B cell (primary cell): ENCODE data around the gene LGI4. TPM values are rescaled to one million over a fixed set of nuclear protein-coding genes. Genes with fewer than 3 reads are reported as not detected.
A peak's percentile ranks its signal among the peaks of the same experiment; 100 is the strongest.

Source experiments
- ATAC-seq: fragments of 200-7000 bp; cut with Tn5 transposase; one replicate; pipeline ENCODE4 v1.10.0; 2021; ENCODE audit warnings: low read depth, mild to moderate bottlenecking, moderate number of reproducible peaks, moderate library complexity
- CTCF ChIA-PET: fragments of 350-600 bp; sonication (Branson Sonifier 250); formaldehyde crosslinking; loops from one replicate; lab custom pipeline; 2021; ENCODE audit warnings: antibody characterized with exemption, inconsistent platforms; lab: Charles Lee
- POLR2A ChIA-PET: fragments of 350-600 bp; sonication (Branson Sonifier 250); formaldehyde crosslinking; loops from one replicate; lab custom pipeline; 2021; ENCODE audit warnings: antibody characterized with exemption; lab: Charles Lee
- DNase-seq: peaks from one replicate; pipeline ENCODE4 v3.0.0; 2013
- H2AFZ ChIP-seq: 2 replicates; pipeline ENCODE4 v1.6.1; 2012; ENCODE audit warnings: mild to moderate bottlenecking, low read depth, low read length; ENCODE audit not compliant: insufficient read depth, poor library complexity, severe bottlenecking
- H3K27ac ChIP-seq, 2 donors: 1 replicate in 1 of 2; 2 replicates in 1 of 2; pipeline ENCODE4 v1.5.1; 2012 to 2013; ENCODE audit warnings: low read length in 2 of 2, mild to moderate bottlenecking in 2 of 2, moderate library complexity in 1 of 2
- H3K27me3 ChIP-seq, 4 experiments: fragments of 200-600 bp in 1 of 4; sonication (generic) in 1 of 4; replicated peaks in 1 of 4; 1 replicate in 2 of 4; 2 replicates in 2 of 4; pipeline versions ENCODE4 v1.6.1 to v1.7.0; 2013 to 2016; ENCODE audit warnings: low read length in 3 of 4, mild to moderate bottlenecking in 2 of 4, mixed read lengths in 1 of 4, moderate library complexity in 1 of 4; ENCODE audit not compliant: insufficient read depth in 4 of 4, control insufficient read depth in 3 of 4; ENCODE audit errors: control extremely low read depth in 1 of 4
- H3K36me3 ChIP-seq, 2 experiments: replicated peaks in 1 of 2; 1 replicate in 1 of 2; 2 replicates in 1 of 2; pipeline versions ENCODE4 v1.6.1 to v1.7.1; 2013; ENCODE audit warnings: low read length in 1 of 2; ENCODE audit not compliant: insufficient read depth in 2 of 2, control insufficient read depth in 1 of 2; ENCODE audit errors: control extremely low read depth in 1 of 2, extremely low read depth in 1 of 2
- H3K4me1 ChIP-seq, 2 donors: fragments of 200-600 bp in 1 of 2; sonication (generic) in 1 of 2; 1 replicate in 1 of 2; 2 replicates in 1 of 2; pipeline versions ENCODE4 v1.5.1 to v1.6.1; 2013 to 2017; ENCODE audit warnings: low read length in 2 of 2; ENCODE audit not compliant: control insufficient read depth in 2 of 2, insufficient read depth in 2 of 2
- H3K4me2 ChIP-seq: replicated peaks from 2 replicates; pipeline ENCODE3; 2012; ENCODE audit warnings: mild to moderate bottlenecking, low read depth, low read length; ENCODE audit not compliant: poor library complexity, severe bottlenecking
- H3K4me3 ChIP-seq, 5 experiments: fragments of 200-600 bp in 1 of 5; sonication (generic) in 1 of 5; 1 replicate in 3 of 5; 2 replicates in 2 of 5; pipeline versions ENCODE4 v1.5.1 to v1.7.0; 2011 to 2016; ENCODE audit warnings: low read length in 4 of 5, mild to moderate bottlenecking in 4 of 5, low read depth in 2 of 5, control low read depth in 1 of 5, moderate library complexity in 1 of 5; ENCODE audit not compliant: insufficient read depth in 1 of 5; ENCODE audit errors: control extremely low read depth in 1 of 5, extremely low read depth in 1 of 5
- H3K79me2 ChIP-seq: fragments of 200-600 bp; sonication (generic); one replicate; pipeline ENCODE4 v1.6.0; 2016; ENCODE audit warnings: low read length; ENCODE audit not compliant: control insufficient read depth, insufficient read depth
- H3K9ac ChIP-seq: fragments of 200-600 bp; sonication (generic); 2 replicates; pipeline ENCODE4 v1.6.1; 2017; ENCODE audit warnings: mild to moderate bottlenecking, low read length, moderate library complexity
- H3K9me3 ChIP-seq, 3 donors: one replicate each; pipeline versions ENCODE4 v1.6.1 to v1.7.1; 2013; ENCODE audit warnings: low read length in 2 of 3; ENCODE audit not compliant: control insufficient read depth in 2 of 3, insufficient read depth in 1 of 3; ENCODE audit errors: control extremely low read depth in 1 of 3
- H4K20me1 ChIP-seq: 2 replicates; pipeline ENCODE4 v1.6.0; 2012; ENCODE audit warnings: mild to moderate bottlenecking, low read length; ENCODE audit not compliant: insufficient read depth, control insufficient read depth, poor library complexity, severe bottlenecking
- H3K27ac Mint-ChIP-seq: one replicate; pipeline ENCODE4 v1.8.0; 2021; ENCODE audit warnings: mixed read lengths
- H3K27me3 Mint-ChIP-seq: one replicate; pipeline ENCODE4 v1.8.0; 2021; ENCODE audit warnings: mixed read lengths
- H3K4me1 Mint-ChIP-seq: one replicate; pipeline ENCODE4 v1.8.0; 2021; ENCODE audit warnings: mixed read lengths
- H3K4me3 Mint-ChIP-seq: one replicate; pipeline ENCODE4 v1.8.0; 2021; ENCODE audit warnings: mixed read lengths
- H3K9me3 Mint-ChIP-seq: one replicate; pipeline ENCODE4 v1.8.0; 2022; ENCODE audit warnings: mixed read lengths; ENCODE audit not compliant: insufficient read depth
- CTCF ChIP-seq: fragments of 200-600 bp; IDR thresholded peaks from one replicate; pipeline ENCODE4 v1.8.0; 2022; ENCODE audit warnings: antibody characterized with exemption, mild to moderate bottlenecking
- EZH2 ChIP-seq: IDR thresholded peaks from 2 replicates; pipeline ENCODE4 v1.6.1; 2012; ENCODE audit warnings: borderline replicate concordance, low read depth, mild to moderate bottlenecking, moderate library complexity, low read length; ENCODE audit not compliant: insufficient read depth, poor library complexity, severe bottlenecking
- whole genome bisulfite sequencing: methylation state at CpG from one replicate; pipeline ENCODE4 v1.1.5; 2013; ENCODE audit warnings: missing lambda C conversion rate; ENCODE audit not compliant: insufficient coverage; 5-methylcytosine and 5-hydroxymethylcytosine counted together
- intact Hi-C: fragments of 100-400 bp; cut with micrococcal nuclease; formaldehyde crosslinking; loops from one replicate; pipeline ENCODE4 v1.10.0; 2022
- polyA plus RNA-seq: library from polyadenylated mRNA; depleted of rRNA; stranded (reverse); fragments of >200 nt; gene quantifications from 2 replicates; pipeline ENCODE4 v1.2.3, GENCODE V29; 2012
- total RNA-seq, 2 donors: library from RNA; stranded (reverse); fragments of 120-200 nt in 1 of 2; gene quantifications; 1 replicate in 1 of 2; 2 replicates in 1 of 2; pipeline versions ENCODE4 v1.2.3 to v1.2.4, GENCODE V29; 2013 to 2022

The LGI4 gene
- total and polyA plus RNA-seq, 2 donors (not counting 1 experiment from before 2014, with no cell fraction given): 0.40 to 0.59 TPM

GRCh38 chr19:35169221-35169995 is 34.5 kb upstream of the LGI4 start:
- ChIA-PET CTCF (interaction anchor here (0.9 to 1.2 kb wide), 2 partner anchors 21 to 53 kb away, joined by 3 read pairs; no protein-coding TSS in a partner anchor), POLR2A (interaction anchor here (0.6 kb wide), 1 partner anchor 68 kb away, joined by 3 read pairs; no protein-coding TSS in a partner anchor)
- H3K27ac ChIP-seq: no peak overlapping the region
- H3K36me3 ChIP-seq: peaks cover 0 to 49% of the 10 kb centered on the region in 2 experiments
- no peak for TF ChIP-seq EZH2
- TF ChIP-seq CTCF: no peak
- H3K9me3 ChIP-seq: peaks cover 0 to 8% (median 0%) of the 10 kb centered on the region in 3 donors
- 81% methylated on average over 14 of the region's 18 CpGs for WGBS
- no peak overlapping the region for H2AFZ ChIP-seq
- no peak overlapping the region for H3K4me2 ChIP-seq
- H3K4me1 ChIP-seq: peaks cover 21 to 25% of the 10 kb centered on the region in 2 donors
- no peak overlapping the region for H3K9ac ChIP-seq
- H3K79me2 ChIP-seq: no peaks in the 10 kb centered on the region
- no peak for DNase-seq
- H3K4me3 Mint-ChIP-seq: no peak overlapping the region
- no peaks in the 10 kb centered on the region for H3K27me3 ChIP-seq
- ATAC-seq: no peak
- no peak overlapping the region for H3K4me3 ChIP-seq
- H3K4me1 Mint-ChIP-seq: peaks cover 34% of the 10 kb centered on the region
- H3K9me3 Mint-ChIP-seq: no peaks in the 10 kb centered on the region
- intact Hi-C loops: no loop called here
- peak overlapping the region; percentile 78 for H3K27ac Mint-ChIP-seq
- H3K27me3 Mint-ChIP-seq: no peaks in the 10 kb centered on the region
- no peaks in the 10 kb centered on the region for H4K20me1 ChIP-seq

GRCh38 chr19:35168196-35168595 is 33.3 kb upstream of the LGI4 start:
- ChIA-PET CTCF (interaction anchor here (0.8 to 2.0 kb wide), 4 partner anchors 27 to 300 kb away, joined by 3 to 10 read pairs (median 5); no protein-coding TSS in a partner anchor), POLR2A (interaction anchor here (0.7 to 1.4 kb wide), 2 partner anchors 38 to 90 kb away, joined by 3 read pairs; no protein-coding TSS in a partner anchor)
- H3K27me3 Mint-ChIP-seq: no peaks in the 10 kb centered on the region
- no peak overlapping the region for H3K4me3 Mint-ChIP-seq
- intact Hi-C loops: no loop called here
- Histone ChIP-seq H3K27ac (peak overlapping the region; percentile 66 to 74), H3K9ac (no peak overlapping the region), H3K4me1 (peaks cover 21 to 25% of the 10 kb centered on the region in 2 donors), H3K27me3 (no peaks in the 10 kb centered on the region), H3K79me2 (peaks cover 1% of the 10 kb centered on the region), H3K9me3 (peaks cover 0 to 8% (median 0%) of the 10 kb centered on the region in 3 donors), H2AFZ (no peak overlapping the region), H3K36me3 (peaks cover 2 to 61% of the 10 kb centered on the region in 2 experiments), H3K4me3 (no peak overlapping the region), H3K4me2 (no peak overlapping the region), H4K20me1 (peaks cover 6% of the 10 kb centered on the region)
- ATAC-seq (no peak), DNase-seq (no peak)
- TF ChIP-seq EZH2 (no peak), CTCF (no peak)
- peaks cover 35% of the 10 kb centered on the region for H3K4me1 Mint-ChIP-seq
- peak overlapping the region; percentile 77 for H3K27ac Mint-ChIP-seq
- WGBS: 69% methylated on average over 2 of the region's 3 CpGs
- H3K9me3 Mint-ChIP-seq: no peaks in the 10 kb centered on the region
